Cardiac atrium fibroblast (primary cell): ENCODE measurements around the gene SSR2. TPM values are rescaled to one million over a fixed set of nuclear protein-coding genes. Genes with fewer than 3 reads are reported as not detected.

Experiments
- total RNA-seq: library from RNA; depleted of rRNA; stranded (reverse); fragments of >200 nt; gene quantifications from 2 replicates; pipeline ENCODE4 v1.2.3, GENCODE V29; 2015

Gene SSR2
- total RNA-seq: 543 and 603 TPM in 2 replicates

DNA sequence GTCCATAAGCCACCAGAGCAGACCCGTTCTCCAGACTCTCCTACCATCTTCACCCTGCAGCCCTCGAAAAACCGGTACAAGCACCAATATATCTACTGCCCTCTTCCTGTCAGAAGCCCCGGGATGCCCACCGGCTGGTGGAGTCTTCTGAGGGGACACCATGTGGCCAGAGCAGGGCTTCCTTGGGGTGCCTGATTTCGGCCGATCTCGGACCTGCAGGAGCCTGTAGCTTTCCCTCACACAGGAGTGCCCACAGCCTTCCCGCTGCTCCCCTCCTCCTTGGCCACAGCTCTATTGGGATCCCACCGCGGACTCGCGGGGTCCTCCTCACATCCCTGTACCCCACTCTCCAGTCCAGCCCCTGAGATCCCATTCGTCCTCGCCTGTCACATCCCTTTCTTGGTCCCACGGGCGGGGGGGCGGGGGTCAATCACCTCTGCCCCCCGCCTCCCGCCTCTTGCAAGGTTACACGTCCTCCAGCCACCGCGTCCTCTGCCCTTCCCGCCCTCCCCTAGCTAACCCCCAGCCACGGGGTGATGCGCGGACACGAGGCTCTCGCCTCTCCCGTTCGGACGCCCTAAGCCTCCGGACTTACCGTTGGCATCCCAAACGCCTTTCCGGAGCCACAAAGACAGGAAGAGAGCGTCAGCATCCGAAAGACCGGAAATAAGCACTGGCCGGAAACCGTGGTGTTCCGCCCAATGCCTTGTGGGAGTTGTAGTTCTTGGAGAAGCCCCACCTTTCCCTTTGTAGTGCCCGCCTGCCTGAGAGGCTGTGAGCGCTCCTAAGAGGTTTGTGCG is at the start of gene SSR2:
SSR2 (minus strand) TSS at position 659 of the 800 bp plus-strand sequence. CDS start 784 bp downstream, outside the sequence.

DNA sequence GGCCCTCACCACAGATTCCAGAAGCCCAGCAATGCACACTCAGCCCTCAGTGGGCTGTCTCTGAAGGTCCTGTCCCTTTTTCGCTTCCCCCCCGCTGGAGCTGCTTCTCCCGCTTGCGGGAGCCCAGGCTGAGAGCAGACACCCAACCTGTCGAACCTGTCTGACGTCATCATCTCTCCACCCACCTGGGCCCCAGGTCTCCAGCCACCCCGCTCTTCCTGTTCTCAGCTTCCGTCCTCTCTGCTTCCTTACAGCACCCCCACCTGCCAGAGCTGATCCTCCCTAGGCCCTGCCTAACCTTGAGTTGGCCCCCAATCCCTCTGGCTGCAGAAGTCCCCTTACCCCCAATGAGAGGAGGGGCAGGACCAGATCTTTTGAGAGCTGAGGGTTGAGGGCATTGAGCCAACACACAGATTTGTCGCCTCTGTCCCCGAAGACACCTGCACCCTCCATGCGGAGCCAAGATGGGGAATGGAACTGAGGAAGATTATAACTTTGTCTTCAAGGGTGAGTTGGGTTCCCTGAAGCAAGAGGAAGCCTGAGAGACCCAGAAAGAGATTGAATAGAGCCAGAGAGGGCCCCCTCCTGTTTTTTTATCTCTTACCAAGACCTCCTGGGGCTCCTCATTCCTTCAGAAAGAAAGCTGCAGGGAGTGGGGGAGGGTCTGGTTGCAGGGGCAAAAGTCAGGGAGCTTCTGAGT is 40.3 kb upstream of the SSR2 start, which contains the start of gene RAB25:
RAB25 (plus strand) TSS at position 224 of the 700 bp plus-strand sequence; CDS start at position 465, 241 bp downstream.

GRCh38 chr1:156054500-156055280 is 33.9 kb upstream of the SSR2 start, which contains the start of gene LAMTOR2:
LAMTOR2 (plus strand) TSS chr1:156054782; CDS start chr1:156054890, 108 bp downstream.

DNA sequence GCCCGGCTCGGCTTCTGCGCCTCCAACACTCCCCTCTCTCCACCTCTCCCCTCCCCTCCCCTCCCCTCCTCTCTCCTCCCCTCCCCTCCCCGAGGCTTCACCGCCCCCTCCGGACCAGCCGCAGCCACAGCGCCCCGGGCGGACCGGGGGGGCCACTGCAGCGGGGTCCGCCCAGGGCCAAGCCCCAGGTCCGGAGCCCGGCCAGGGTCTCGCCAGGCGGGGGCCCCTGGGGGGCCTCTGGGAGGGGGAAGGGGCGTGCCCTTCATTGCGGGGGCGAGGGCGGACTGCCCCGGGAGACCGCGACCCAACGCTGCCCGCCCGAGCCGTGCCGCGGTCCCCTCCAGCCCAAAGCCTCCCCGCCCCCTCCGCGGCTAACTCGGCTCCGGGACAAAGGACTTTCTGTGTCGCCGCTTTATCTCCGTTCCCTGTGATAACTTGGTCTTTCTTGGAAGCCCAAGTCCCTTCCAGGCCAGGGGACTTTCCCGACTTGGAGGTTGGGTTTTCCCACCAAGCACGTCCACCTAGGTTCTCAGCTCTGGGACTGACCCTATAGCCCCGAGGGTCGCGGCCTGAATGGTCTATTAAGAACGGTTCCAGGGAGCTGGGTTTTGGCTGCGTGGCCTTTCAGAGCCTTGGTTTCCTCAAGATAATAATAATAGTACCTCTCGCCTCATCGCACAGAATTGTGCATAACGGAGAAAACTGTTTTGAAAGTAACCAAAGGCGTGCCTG is 33.2 kb upstream of the SSR2 start, which contains the start of gene UBQLN4:
UBQLN4 (minus strand) TSS at position 31 of the 732 bp plus-strand sequence. CDS start 97 bp downstream, outside the sequence.

DNA sequence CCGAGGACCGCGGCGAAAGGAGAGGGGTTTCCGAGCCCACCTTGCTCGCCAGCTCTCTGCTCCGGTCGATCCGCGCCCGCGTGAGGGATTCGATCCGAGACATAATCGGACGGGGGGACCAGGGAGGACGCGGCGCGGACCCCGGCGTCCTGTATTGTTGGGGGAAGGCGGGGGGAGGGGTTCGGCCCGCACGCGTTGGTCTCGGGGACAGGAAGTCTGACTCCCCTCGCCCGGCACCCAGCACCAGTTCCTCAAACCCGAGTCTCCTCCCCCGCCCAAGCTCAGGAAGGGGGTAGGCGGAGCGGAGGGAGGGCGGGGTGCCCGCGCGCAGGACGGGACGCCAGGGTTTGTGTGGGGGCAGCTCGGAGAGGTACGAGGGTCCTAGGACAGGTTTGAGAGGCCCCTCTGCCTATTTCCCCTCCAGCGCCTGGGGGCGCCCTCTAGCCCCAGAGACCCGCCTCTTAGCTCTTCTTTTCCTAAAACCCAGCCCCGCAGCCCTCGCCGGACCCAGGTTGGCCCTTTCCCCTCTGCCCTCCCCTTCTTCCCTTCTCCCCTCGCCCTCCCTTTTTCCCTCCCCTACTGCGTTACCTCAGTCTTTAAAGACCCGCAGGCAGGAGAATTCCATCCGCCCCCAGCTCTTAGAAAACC is 42.3 kb downstream of the SSR2 start, which contains the start of gene ARHGEF2:
ARHGEF2 (minus strand) TSS at position 223 of the 648 bp plus-strand sequence; CDS start at position 103, 120 bp downstream.

Other genes with a start within 250 kb of the SSR2 start
- 17.8 and 19.5 TPM in 2 replicates for gene GON4L, start 163.7 kb downstream of the SSR2 start, total RNA-seq
- 6.0 and 9.6 TPM in 2 replicates for gene SYT11, start 161.4 kb downstream of the SSR2 start, total RNA-seq
- 13.5 and 24.3 TPM in 2 replicates for gene RIT1, start 109.6 kb downstream of the SSR2 start, total RNA-seq
- gene KHDC4, start 86.5 kb downstream of the SSR2 start, total RNA-seq: 15.1 and 21.3 TPM in 2 replicates
- gene RXFP4, start 79.3 kb downstream of the SSR2 start, total RNA-seq: not detected in 2 replicates
- gene ARHGEF2, start 42.4 kb downstream of the SSR2 start, total RNA-seq: 97.9 and 106 TPM in 2 replicates
- gene UBQLN4, start 32.8 kb upstream of the SSR2 start, total RNA-seq: 13.5 and 21.9 TPM in 2 replicates
- gene LAMTOR2, start 33.8 kb upstream of the SSR2 start, total RNA-seq: 57.0 and 75.0 TPM in 2 replicates
- gene RAB25, start 40.2 kb upstream of the SSR2 start, total RNA-seq: not detected in 2 replicates
- gene MEX3A, start 61.5 kb upstream of the SSR2 start, total RNA-seq: 0.18 and 0.81 TPM in 2 replicates
- 661 and 681 TPM in 2 replicates for gene LMNA, start 93.8 kb upstream of the SSR2 start, total RNA-seq
- 0.54 TPM in 1 of 2 replicates, not detected in the other for gene SEMA4A, start 132.6 kb upstream of the SSR2 start, total RNA-seq
- 11.9 and 13.8 TPM in 2 replicates for gene SLC25A44, start 173.2 kb upstream of the SSR2 start, total RNA-seq
- 44.1 and 57.0 TPM in 2 replicates for gene PMF1, start 192.1 kb upstream of the SSR2 start, total RNA-seq
- 1.4 TPM in 1 of 2 replicates, not detected in the other for gene BGLAP, start 221.2 kb upstream of the SSR2 start, total RNA-seq
- 0.32 and 1.6 TPM in 2 replicates for gene PAQR6, start 227.1 kb upstream of the SSR2 start, total RNA-seq